Sigmoid colon (tissue), 7 donors: ENCODE data around the gene GDPGP1. TPM values are rescaled to one million over a fixed set of nuclear protein-coding genes. Genes with fewer than 3 reads are reported as not detected.
A peak's percentile ranks its signal among the peaks of the same experiment; 100 is the strongest.

Experiments
- DNase-seq: peaks from one replicate; pipeline ENCODE4 v3.0.0-alpha.2; 2019
- H3K27ac ChIP-seq, 4 donors: fragments of 200-600 bp; sonication (generic); one replicate each; pipeline ENCODE4 v1.5.1; 2016 to 2019; ENCODE audit warnings: mild to moderate bottlenecking in 1 of 4
- H3K27me3 ChIP-seq, 3 donors: fragments of 200-600 bp; sonication (generic); one replicate each; pipeline ENCODE4 v1.5.1; 2019; ENCODE audit warnings: mild to moderate bottlenecking in 1 of 3
- H3K36me3 ChIP-seq, 4 donors: fragments of 200-600 bp; sonication (generic); one replicate each; pipeline ENCODE4 v1.5.1; 2016 to 2019
- H3K4me1 ChIP-seq, 4 donors: fragments of 200-600 bp; sonication (generic); one replicate each; pipeline ENCODE4 v1.5.1; 2017 to 2019
- H3K4me3 ChIP-seq, 4 donors: fragments of 200-600 bp; sonication (generic); one replicate each; pipeline ENCODE4 v1.5.1; 2017 to 2019; ENCODE audit warnings: mild to moderate bottlenecking in 2 of 4, moderate library complexity in 1 of 4
- H3K9me3 ChIP-seq, 4 donors: fragments of 200-600 bp in 3 of 4; sonication (generic) in 3 of 4; one replicate each; pipeline versions ENCODE4 v1.5.1 to v1.6.1; 2013 to 2019
- CTCF ChIP-seq, 4 experiments: fragments of 450-650 bp in 3 of 4; fragments of 200-600 bp in 1 of 4; IDR thresholded peaks; one replicate each; pipeline ENCODE4 v1.5.1; 2016 to 2019; ENCODE audit warnings: antibody characterized with exemption in 4 of 4, mild to moderate bottlenecking in 3 of 4, moderate library complexity in 2 of 4
- EP300 ChIP-seq, 4 donors: sonication (generic); formaldehyde crosslinking; IDR thresholded peaks; one replicate each; pipeline ENCODE4 v1.6.1; 2017; ENCODE audit warnings: antibody characterized with exemption in 4 of 4
- POLR2A ChIP-seq, 2 donors: fragments of 450-650 bp; IDR thresholded peaks; one replicate each; pipeline ENCODE4 v1.6.1; 2016; ENCODE audit warnings: antibody characterized with exemption in 2 of 2, mild to moderate bottlenecking in 2 of 2, moderate library complexity in 2 of 2
- POLR2AphosphoS5 ChIP-seq, 4 donors: sonication (generic); formaldehyde crosslinking; IDR thresholded peaks; one replicate each; pipeline ENCODE4 v1.6.1; 2017; ENCODE audit warnings: antibody characterized with exemption in 4 of 4
- WGBS, 2 donors: extraction: QIAGEN DNeasy Blood & Tissue Kit; methylation state at CpG; one replicate each; pipeline ENCODE4 v1.1.7; 2013; 5-methylcytosine and 5-hydroxymethylcytosine counted together
- intact Hi-C: fragments of 100-400 bp; cut with DNase I; formaldehyde crosslinking; loops from one replicate; pipeline ENCODE4 v1.15.1; 2023
- polyA plus RNA-seq, 3 donors: library from polyadenylated mRNA; stranded (reverse); fragments of 200-250 nt; gene quantifications; one replicate each; pipeline ENCODE4 v1.2.3, GENCODE V29; 2013
- total RNA-seq, 4 donors: library from RNA; depleted of rRNA; stranded (reverse); fragments of >200 nt; gene quantifications; one replicate each; pipeline ENCODE4 v1.1.0, GENCODE V29; 2016
- donor health status: healthy with polysubstance abuse.
- donor health status: Bipolar disorder and iron deficiency.
- donor health status: healthy.

GDPGP1 gene
- total and polyA plus RNA-seq, 7 donors, result 3.0 to 12.7 (median 7.5) TPM

- H3K36me3 ChIP-seq, result peaks cover 13 to 58% (median 26%) of the 10 kb centered on the region in 4 donors
- intact Hi-C loops, result loop anchor here (5.0 to 10.0 kb wide), 2 partner anchors 136 to 338 kb away; partner anchors contain the start of gene AP3S2
These were observed 1.0 kb upstream of the GDPGP1 start for GRCh38 chr15:90232941-90233386.

GRCh38 chr15:90233387-90234095 is 468 bp upstream of the GDPGP1 start, which contains the start of gene CIB1:
Gene CIB1, minus strand, starts transcription at chr15:90233941. Its CDS starts 56 bp downstream, at chr15:90233885.
- Histone ChIP-seq H3K4me1 (peaks cover 0 to 59% (median 49%) of the 10 kb centered on the region in 4 donors), H3K9me3 (no peaks in the 10 kb centered on the region), H3K4me3 (peak within 1 kb of the TSS; percentile 71 to 91 (median 83)), H3K27ac (peak within 1 kb of the TSS; percentile 87 to 96 (median 92)), H3K27me3 (no peaks in the 10 kb centered on the region), H3K36me3 (peaks cover 8 to 58% (median 20%) of the 10 kb centered on the region in 4 donors)
- WGBS, 2 donors, result 0 to 1% methylated on average over 63 of the region's 63 CpGs
- intact Hi-C loops, result loop anchor here (1.0 to 10.0 kb wide), 3 partner anchors 33 to 339 kb away; partner anchors contain the start of gene AP3S2
- TF ChIP-seq POLR2A (IDR thresholded peaks at IDR 0.05) (peak; percentile 49 to 66), EP300 (IDR thresholded peaks at IDR 0.05) (peak in 1 of 4 donors; percentile 60), POLR2AphosphoS5 (IDR thresholded peaks at IDR 0.05) (peak in 2 of 4 donors; percentile 65 to 92), CTCF (IDR thresholded peaks at IDR 0.05) (peak in 1 of 4 experiments; percentile 49)
- DNase-seq, result peak; percentile 99

More at GRCh38 chr15:90232941-90233386, 1.0 kb upstream of the GDPGP1 start:
- TF ChIP-seq POLR2A (IDR thresholded peaks at IDR 0.05) (no peak), POLR2AphosphoS5 (IDR thresholded peaks at IDR 0.05) (no peak), CTCF (IDR thresholded peaks at IDR 0.05) (peak in 2 of 4 experiments; percentile 41 to 50), EP300 (IDR thresholded peaks at IDR 0.05) (no peak)
- WGBS, 2 donors, result 2 to 9% methylated on average over 9 of the region's 9 CpGs
- H3K9me3 ChIP-seq, result no peaks in the 10 kb centered on the region
- peaks cover 0 to 65% (median 54%) of the 10 kb centered on the region in 4 donors for H3K4me1 ChIP-seq
- no peak for DNase-seq
- peak overlapping the region; percentile 87 to 96 (median 92) for H3K27ac ChIP-seq
- peak overlapping the region; percentile 71 to 91 (median 83) for H3K4me3 ChIP-seq
- no peaks in the 10 kb centered on the region for H3K27me3 ChIP-seq

GRCh38 chr15:90239371-90239770 is 5.4 kb downstream of the GDPGP1 start:
- H3K4me1 ChIP-seq, result peaks cover 0 to 10% (median 8%) of the 10 kb centered on the region in 4 donors
- TF ChIP-seq EP300 (IDR thresholded peaks at IDR 0.05), result no peak
- no peak for TF ChIP-seq POLR2AphosphoS5 (IDR thresholded peaks at IDR 0.05)
- no peak for TF ChIP-seq CTCF (IDR thresholded peaks at IDR 0.05)
- no peaks in the 10 kb centered on the region for H3K9me3 ChIP-seq
- intact Hi-C loops, result loop anchor here (10.0 kb wide), 1 partner anchor 345 kb away; the partner anchor contains the start of gene AP3S2
- DNase-seq, result no peak
- H3K4me3 ChIP-seq, result no peak overlapping the region
- H3K27ac ChIP-seq, result no peak overlapping the region
- peaks cover 0 to 50% (median 8%) of the 10 kb centered on the region in 4 donors for H3K36me3 ChIP-seq
- 83 to 84% methylated on average over 3 of the region's 3 CpGs for WGBS, 2 donors
- no peaks in the 10 kb centered on the region for H3K27me3 ChIP-seq

- Histone ChIP-seq H3K27ac (no peak overlapping the region), H3K36me3 (peaks cover 0 to 48% (median 8%) of the 10 kb centered on the region in 4 donors), H3K4me1 (no peaks in the 10 kb centered on the region), H3K27me3 (no peaks in the 10 kb centered on the region), H3K4me3 (no peak overlapping the region), H3K9me3 (no peaks in the 10 kb centered on the region)
- DNase-seq, result no peak
- 91% methylated on average over 8 of the region's 8 CpGs for WGBS, 2 donors
- TF ChIP-seq CTCF (IDR thresholded peaks at IDR 0.05) (no peak), POLR2AphosphoS5 (IDR thresholded peaks at IDR 0.05) (no peak), EP300 (IDR thresholded peaks at IDR 0.05) (no peak), POLR2A (IDR thresholded peaks at IDR 0.05) (no peak)
- intact Hi-C loops, result no loop called here
These were observed 6.8 kb downstream of the GDPGP1 start for GRCh38 chr15:90240856-90241255.
